ENCODE results near the gene TMEM43.

The TMEM43 gene

DNA sequence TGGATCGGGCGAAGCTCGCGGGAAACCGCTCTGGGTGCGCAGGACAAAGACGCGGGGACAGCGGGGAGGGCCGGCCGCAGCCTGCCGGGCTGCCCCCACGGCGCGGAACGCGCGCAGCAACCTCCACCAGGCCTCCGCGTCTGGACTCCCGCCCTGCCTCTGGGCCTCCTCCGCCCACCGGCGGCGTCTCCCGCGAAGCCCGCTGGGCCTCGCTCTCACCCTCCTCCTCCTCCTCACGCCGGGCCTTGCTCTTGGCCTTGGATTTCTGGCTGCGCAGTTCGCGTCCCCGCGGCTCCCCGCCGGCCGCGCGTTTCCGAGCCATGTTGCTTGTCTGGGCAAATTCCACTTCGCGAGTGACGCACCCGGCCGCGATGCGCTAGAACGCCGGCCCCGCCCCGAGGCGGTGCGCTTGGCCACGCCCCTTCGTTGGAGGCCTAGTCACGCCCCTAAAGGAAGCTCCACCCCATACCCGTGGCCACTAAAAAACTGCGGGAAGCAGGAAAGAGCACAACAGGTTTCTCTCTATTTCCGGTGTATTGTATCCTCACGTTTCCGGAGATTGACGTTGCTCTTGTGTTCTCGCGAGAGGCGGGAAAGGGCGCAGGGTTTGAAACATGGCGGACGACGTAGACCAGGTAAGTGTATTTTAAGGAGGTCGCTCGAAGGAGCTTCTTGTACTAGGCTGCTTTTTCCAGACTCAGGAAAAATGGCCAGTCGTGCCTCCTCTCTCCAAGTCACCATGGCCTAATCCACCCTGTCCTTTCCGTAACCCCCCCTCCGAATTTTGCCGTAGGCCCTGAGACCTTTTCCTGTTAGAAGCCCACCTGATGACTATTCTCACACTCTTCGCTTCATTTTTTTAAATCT is 53.6 kb downstream of the TMEM43 start, which contains the start of the genes LSM3 and XPC (continued):
- TF ChIP-seq, protein P1, sequence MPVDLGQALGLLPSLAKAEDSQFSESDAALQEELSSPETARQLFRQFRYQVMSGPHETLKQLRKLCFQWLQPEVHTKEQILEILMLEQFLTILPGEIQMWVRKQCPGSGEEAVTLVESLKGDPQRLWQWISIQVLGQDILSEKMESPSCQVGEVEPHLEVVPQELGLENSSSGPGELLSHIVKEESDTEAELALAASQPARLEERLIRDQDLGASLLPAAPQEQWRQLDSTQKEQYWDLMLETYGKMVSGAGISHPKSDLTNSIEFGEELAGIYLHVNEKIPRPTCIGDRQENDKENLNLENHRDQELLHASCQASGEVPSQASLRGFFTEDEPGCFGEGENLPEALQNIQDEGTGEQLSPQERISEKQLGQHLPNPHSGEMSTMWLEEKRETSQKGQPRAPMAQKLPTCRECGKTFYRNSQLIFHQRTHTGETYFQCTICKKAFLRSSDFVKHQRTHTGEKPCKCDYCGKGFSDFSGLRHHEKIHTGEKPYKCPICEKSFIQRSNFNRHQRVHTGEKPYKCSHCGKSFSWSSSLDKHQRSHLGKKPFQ (tag by site-specific recombination; IDR thresholded peaks at IDR 0.05), result no peak
- TF ChIP-seq ZIC2 (tag by site-specific recombination; IDR thresholded peaks at IDR 0.05) (peak; percentile 85), ZNF629 (tag by site-specific recombination; IDR thresholded peaks at IDR 0.05) (peak; percentile 92), ZNF146 (tag by site-specific recombination; IDR thresholded peaks at IDR 0.05) (peak; percentile 20; the same call in 1 of the 2 replicates), ZNF175 (tag by site-specific recombination; IDR thresholded peaks at IDR 0.05) (no peak), ZBTB8A (tag by site-specific recombination; IDR thresholded peaks at IDR 0.05) (peak; percentile 42; the same call in 1 of the 2 replicates), ZSCAN16 (tag by site-specific recombination; IDR thresholded peaks at IDR 0.05) (no peak), SALL2 (tag by site-specific recombination; IDR thresholded peaks at IDR 0.05; ENCODE audit: borderline replicate concordance) (no peak), GLI4 (tag by site-specific recombination; IDR thresholded peaks at IDR 0.05) (0 out of 2 replicates have a peak, but pooled peaks have one; percentile 63), FEZF1 (tag by site-specific recombination; IDR thresholded peaks at IDR 0.05) (peak; percentile 33; the same call in 1 of the 2 replicates), ZNF394 (tag by site-specific recombination; IDR thresholded peaks at IDR 0.05; ENCODE audit: borderline replicate concordance) (peak; percentile 48), ZNF133 (tag by site-specific recombination; IDR thresholded peaks at IDR 0.05) (no peak), ZNF558 (tag by site-specific recombination; IDR thresholded peaks at IDR 0.05) (peak; percentile 53; the same call in 1 of the 2 replicates), IKZF3 (tag by site-specific recombination; IDR thresholded peaks at IDR 0.05) (peak; percentile 64), ZNF341 (tag by site-specific recombination; IDR thresholded peaks at IDR 0.05; ENCODE audit: low read depth) (no peak), ZNF785 (tag by site-specific recombination; IDR thresholded peaks at IDR 0.05) (peak; percentile 89), TRIM28 (IDR thresholded peaks at IDR 0.05; ENCODE audit: borderline replicate concordance, low read length) (peak; percentile 64), ZNF501 (tag by site-specific recombination; IDR thresholded peaks at IDR 0.05) (peak; percentile 87), ZNF792 (tag by site-specific recombination; IDR thresholded peaks at IDR 0.05) (0 out of 2 replicates have a peak, but pooled peaks have one; percentile 48)
- TF ChIP-seq, protein P2, sequence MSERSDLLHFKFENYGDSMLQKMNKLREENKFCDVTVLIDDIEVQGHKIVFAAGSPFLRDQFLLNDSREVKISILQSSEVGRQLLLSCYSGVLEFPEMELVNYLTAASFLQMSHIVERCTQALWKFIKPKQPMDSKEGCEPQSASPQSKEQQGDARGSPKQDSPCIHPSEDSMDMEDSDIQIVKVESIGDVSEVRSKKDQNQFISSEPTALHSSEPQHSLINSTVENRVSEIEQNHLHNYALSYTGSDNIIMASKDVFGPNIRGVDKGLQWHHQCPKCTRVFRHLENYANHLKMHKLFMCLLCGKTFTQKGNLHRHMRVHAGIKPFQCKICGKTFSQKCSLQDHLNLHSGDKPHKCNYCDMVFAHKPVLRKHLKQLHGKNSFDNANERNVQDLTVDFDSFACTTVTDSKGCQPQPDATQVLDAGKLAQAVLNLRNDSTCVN (tag by site-specific recombination; optimal IDR thresholded peaks at IDR 0.05), result peak; percentile 99
- TF ChIP-seq, protein P3, sequence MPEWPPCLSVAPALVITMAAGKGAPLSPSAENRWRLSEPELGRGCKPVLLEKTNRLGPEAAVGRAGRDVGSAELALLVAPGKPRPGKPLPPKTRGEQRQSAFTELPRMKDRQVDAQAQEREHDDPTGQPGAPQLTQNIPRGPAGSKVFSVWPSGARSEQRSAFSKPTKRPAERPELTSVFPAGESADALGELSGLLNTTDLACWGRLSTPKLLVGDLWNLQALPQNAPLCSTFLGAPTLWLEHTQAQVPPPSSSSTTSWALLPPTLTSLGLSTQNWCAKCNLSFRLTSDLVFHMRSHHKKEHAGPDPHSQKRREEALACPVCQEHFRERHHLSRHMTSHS (tag by site-specific recombination; IDR thresholded peaks at IDR 0.05), result no peak
- TF ChIP-seq, protein P4, sequence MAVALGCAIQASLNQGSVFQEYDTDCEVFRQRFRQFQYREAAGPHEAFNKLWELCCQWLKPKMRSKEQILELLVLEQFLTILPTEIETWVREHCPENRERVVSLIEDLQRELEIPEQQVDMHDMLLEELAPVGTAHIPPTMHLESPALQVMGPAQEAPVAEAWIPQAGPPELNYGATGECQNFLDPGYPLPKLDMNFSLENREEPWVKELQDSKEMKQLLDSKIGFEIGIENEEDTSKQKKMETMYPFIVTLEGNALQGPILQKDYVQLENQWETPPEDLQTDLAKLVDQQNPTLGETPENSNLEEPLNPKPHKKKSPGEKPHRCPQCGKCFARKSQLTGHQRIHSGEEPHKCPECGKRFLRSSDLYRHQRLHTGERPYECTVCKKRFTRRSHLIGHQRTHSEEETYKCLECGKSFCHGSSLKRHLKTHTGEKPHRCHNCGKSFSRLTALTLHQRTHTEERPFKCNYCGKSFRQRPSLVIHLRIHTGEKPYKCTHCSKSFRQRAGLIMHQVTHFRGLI (tag by site-specific recombination; IDR thresholded peaks at IDR 0.05), result peak; percentile 61; the same call in 1 of the 2 replicates
- TF ChIP-seq, protein P5, sequence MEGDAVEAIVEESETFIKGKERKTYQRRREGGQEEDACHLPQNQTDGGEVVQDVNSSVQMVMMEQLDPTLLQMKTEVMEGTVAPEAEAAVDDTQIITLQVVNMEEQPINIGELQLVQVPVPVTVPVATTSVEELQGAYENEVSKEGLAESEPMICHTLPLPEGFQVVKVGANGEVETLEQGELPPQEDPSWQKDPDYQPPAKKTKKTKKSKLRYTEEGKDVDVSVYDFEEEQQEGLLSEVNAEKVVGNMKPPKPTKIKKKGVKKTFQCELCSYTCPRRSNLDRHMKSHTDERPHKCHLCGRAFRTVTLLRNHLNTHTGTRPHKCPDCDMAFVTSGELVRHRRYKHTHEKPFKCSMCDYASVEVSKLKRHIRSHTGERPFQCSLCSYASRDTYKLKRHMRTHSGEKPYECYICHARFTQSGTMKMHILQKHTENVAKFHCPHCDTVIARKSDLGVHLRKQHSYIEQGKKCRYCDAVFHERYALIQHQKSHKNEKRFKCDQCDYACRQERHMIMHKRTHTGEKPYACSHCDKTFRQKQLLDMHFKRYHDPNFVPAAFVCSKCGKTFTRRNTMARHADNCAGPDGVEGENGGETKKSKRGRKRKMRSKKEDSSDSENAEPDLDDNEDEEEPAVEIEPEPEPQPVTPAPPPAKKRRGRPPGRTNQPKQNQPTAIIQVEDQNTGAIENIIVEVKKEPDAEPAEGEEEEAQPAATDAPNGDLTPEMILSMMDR (tag by site-specific recombination; IDR thresholded peaks at IDR 0.05), result no peak
- TF ChIP-seq, protein P6, sequence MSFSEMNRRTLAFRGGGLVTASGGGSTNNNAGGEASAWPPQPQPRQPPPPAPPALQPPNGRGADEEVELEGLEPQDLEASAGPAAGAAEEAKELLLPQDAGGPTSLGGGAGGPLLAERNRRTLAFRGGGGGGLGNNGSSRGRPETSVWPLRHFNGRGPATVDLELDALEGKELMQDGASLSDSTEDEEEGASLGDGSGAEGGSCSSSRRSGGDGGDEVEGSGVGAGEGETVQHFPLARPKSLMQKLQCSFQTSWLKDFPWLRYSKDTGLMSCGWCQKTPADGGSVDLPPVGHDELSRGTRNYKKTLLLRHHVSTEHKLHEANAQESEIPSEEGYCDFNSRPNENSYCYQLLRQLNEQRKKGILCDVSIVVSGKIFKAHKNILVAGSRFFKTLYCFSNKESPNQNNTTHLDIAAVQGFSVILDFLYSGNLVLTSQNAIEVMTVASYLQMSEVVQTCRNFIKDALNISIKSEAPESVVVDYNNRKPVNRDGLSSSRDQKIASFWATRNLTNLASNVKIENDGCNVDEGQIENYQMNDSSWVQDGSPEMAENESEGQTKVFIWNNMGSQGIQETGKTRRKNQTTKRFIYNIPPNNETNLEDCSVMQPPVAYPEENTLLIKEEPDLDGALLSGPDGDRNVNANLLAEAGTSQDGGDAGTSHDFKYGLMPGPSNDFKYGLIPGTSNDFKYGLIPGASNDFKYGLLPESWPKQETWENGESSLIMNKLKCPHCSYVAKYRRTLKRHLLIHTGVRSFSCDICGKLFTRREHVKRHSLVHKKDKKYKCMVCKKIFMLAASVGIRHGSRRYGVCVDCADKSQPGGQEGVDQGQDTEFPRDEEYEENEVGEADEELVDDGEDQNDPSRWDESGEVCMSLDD (tag by site-specific recombination; IDR thresholded peaks at IDR 0.05), result no peak
- TF ChIP-seq, protein P7, sequence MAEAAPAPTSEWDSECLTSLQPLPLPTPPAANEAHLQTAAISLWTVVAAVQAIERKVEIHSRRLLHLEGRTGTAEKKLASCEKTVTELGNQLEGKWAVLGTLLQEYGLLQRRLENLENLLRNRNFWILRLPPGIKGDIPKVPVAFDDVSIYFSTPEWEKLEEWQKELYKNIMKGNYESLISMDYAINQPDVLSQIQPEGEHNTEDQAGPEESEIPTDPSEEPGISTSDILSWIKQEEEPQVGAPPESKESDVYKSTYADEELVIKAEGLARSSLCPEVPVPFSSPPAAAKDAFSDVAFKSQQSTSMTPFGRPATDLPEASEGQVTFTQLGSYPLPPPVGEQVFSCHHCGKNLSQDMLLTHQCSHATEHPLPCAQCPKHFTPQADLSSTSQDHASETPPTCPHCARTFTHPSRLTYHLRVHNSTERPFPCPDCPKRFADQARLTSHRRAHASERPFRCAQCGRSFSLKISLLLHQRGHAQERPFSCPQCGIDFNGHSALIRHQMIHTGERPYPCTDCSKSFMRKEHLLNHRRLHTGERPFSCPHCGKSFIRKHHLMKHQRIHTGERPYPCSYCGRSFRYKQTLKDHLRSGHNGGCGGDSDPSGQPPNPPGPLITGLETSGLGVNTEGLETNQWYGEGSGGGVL (tag by site-specific recombination; IDR thresholded peaks at IDR 0.05), result peak; percentile 30
